GM06990 (cell line): ENCODE results near the gene KIAA0040.
A peak's percentile ranks its signal among the peaks of the same experiment; 100 is the strongest.

Experiments
- DNase-seq: peaks from one replicate; pipeline ENCODE4 v3.0.0-alpha.2; 2011; ENCODE audit not compliant: insufficient read length; ENCODE audit errors: extremely low read depth
- H3K27me3 ChIP-seq: replicated peaks from 2 replicates; pipeline ENCODE4 v1.6.0; 2011; ENCODE audit warnings: low read length; ENCODE audit not compliant: control insufficient read depth, insufficient read depth
- H3K36me3 ChIP-seq: 2 replicates; pipeline ENCODE4 v1.5.1; 2011; ENCODE audit warnings: low read length; ENCODE audit not compliant: control insufficient read depth, insufficient read depth
- H3K4me3 ChIP-seq: replicated peaks from 2 replicates; pipeline ENCODE4 v1.5.1; 2011; ENCODE audit warnings: low read depth, mild to moderate bottlenecking, control low read depth, low read length
- CTCF ChIP-seq: IDR thresholded peaks from 2 replicates; pipeline ENCODE4 v1.5.1; 2011; ENCODE audit warnings: low read length, control low read depth, mild to moderate bottlenecking, inconsistent platforms; ENCODE audit not compliant: insufficient read depth, poor library complexity, severe bottlenecking

KIAA0040 gene

GRCh38 chr1:175193527-175193910 lies 943 bp upstream of the KIAA0040 start:
- Histone ChIP-seq H3K27me3 (no peaks in the 10 kb centered on the region), H3K4me3 (no peak overlapping the region), H3K36me3 (no peaks in the 10 kb centered on the region)
- TF ChIP-seq CTCF, result no peak
- DNase-seq, result no peak

DNA sequence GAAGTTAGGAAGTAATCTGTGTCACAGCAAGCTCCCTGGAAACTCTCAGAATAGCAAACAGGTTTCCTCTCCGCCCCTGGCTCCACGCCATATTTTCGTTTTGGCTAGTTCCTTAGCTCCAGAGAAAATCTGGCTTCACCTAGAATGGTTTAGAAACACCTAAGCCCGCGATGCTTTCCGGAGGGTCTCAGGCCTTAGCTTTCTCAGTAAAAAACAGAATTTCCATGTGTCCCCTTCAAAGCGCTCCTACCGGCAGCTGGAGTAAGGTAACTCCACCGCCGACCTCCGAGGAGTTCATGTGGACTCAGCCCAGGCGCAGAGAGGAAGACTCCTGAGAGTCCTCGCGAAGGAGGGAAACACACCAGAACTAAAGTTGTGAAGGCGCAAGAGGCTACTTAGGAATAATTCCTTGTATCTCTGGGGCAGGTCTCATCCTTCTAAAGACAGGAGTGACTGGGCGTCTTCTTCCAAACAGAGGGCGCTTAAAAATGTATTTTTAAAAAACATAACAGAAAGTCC lies 406 bp downstream of the KIAA0040 start:
- Histone ChIP-seq H3K36me3 (no peaks in the 10 kb centered on the region), H3K27me3 (no peaks in the 10 kb centered on the region), H3K4me3 (peak overlapping the region; percentile 79)
- DNase-seq, result peak; percentile 29
- TF ChIP-seq CTCF, result no peak

- Histone ChIP-seq H3K4me3 (peak overlapping the region; percentile 79), H3K36me3 (no peaks in the 10 kb centered on the region), H3K27me3 (no peaks in the 10 kb centered on the region)
- no peak for TF ChIP-seq CTCF
- no peak for DNase-seq
These were observed 917 bp downstream of the KIAA0040 start for GRCh38 chr1:175191659-175192058.

- no peaks in the 10 kb centered on the region for H3K27me3 ChIP-seq
- H3K36me3 ChIP-seq, result no peaks in the 10 kb centered on the region
- no peak for TF ChIP-seq CTCF
- H3K4me3 ChIP-seq, result no peak overlapping the region
- peak; percentile 52 for DNase-seq
These were observed 3.6 kb downstream of the KIAA0040 start for GRCh38 chr1:175188936-175189335.

DNA sequence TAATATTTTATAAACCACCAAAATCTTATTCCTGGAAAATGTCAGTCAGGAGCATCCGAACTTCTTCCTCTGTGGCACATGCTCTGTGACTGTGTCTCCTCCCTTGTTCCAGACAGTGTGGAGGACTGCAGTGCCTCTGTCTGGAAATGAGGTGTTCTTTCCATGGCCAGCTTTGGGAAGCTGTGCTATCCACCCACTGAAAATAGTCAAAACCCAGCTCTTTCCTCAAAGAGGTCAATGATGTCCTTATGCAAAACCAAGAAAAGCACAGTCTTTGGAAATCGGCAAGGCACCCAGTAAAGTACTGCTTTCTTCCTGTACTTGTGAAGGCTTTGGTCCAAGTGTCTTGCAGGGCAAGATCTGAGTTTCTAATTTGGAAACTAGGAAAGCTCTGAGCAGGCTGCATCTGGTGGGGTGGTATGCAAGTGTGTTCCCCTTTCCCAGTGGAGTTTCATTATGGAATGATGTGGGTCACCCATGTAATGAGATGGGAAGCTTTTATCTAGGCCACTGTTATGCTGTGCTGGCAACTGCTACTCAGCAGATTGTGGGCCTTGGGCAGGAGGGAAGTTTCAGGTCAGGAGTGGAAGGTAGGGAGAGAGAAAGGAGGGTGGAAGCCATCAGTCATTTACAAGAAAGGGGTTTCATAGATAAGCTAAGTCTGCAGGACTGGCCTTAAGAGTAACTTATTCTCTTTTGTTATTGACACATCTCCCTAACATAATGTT lies 6.0 kb downstream of the KIAA0040 start:
- DNase-seq, result no peak
- H3K27me3 ChIP-seq, result no peaks in the 10 kb centered on the region
- H3K4me3 ChIP-seq, result no peak overlapping the region
- no peaks in the 10 kb centered on the region for H3K36me3 ChIP-seq
- TF ChIP-seq CTCF, result no peak

DNA sequence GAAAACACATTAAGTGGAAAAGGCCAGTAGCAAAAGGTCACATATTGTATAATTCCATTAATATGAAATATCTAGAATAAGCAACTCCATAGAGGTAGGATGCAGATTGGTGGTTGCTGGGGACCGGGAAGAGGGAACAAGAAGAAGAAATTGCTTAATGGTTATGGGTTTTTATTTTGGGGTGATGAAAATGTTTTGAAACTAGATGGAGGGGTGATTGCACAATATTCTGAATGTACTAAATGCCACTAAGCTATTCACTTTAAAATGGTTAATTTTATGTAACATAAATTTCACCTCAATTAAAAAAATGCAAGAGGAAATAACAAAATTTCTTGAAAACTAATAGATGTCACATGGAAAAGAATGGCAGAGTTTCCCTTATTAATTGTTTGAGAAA lies 6.7 kb downstream of the KIAA0040 start:
- H3K36me3 ChIP-seq, result no peaks in the 10 kb centered on the region
- no peak overlapping the region for H3K4me3 ChIP-seq
- TF ChIP-seq CTCF, result no peak
- no peak for DNase-seq
- H3K27me3 ChIP-seq, result no peaks in the 10 kb centered on the region
